HEK293 (cell line): Measurements from ENCODE around the gene COL6A1.

ENCODE experiments used
- GLI2 ChIP-seq: fragments of 450-650 bp; formaldehyde crosslinking; IDR thresholded peaks from 2 replicates; pipeline ENCODE4; 2017; ENCODE audit warnings: missing biosample characterization, missing genetic modification characterization, low read depth, borderline replicate concordance
- IKZF3 ChIP-seq: fragments of 450-650 bp; IDR thresholded peaks from 2 replicates; pipeline ENCODE4 v1.5.0; 2018; ENCODE audit warnings: missing biosample characterization, mild to moderate bottlenecking, missing genetic modification characterization, moderate library complexity
- KLF1 ChIP-seq: fragments of 450-650 bp; formaldehyde crosslinking; IDR thresholded peaks from 2 replicates; pipeline ENCODE4 v1.5.1; 2016; ENCODE audit warnings: missing biosample characterization, missing genetic modification characterization
- KLF7 ChIP-seq: fragments of 450-650 bp; formaldehyde crosslinking; IDR thresholded peaks from 2 replicates; pipeline ENCODE4 v1.5.1; 2016; ENCODE audit warnings: missing biosample characterization, missing genetic modification characterization, borderline replicate concordance
- PATZ1 ChIP-seq: fragments of 450-650 bp; formaldehyde crosslinking; IDR thresholded peaks from 2 replicates; pipeline ENCODE4 v1.5.1; 2016; ENCODE audit warnings: missing biosample characterization, missing genetic modification characterization
- REST ChIP-seq: fragments of 450-650 bp; formaldehyde crosslinking; IDR thresholded peaks from 2 replicates; pipeline ENCODE4 v1.5.1; 2016; ENCODE audit warnings: missing biosample characterization, missing genetic modification characterization
- ZBTB11 ChIP-seq: fragments of 450-650 bp; formaldehyde crosslinking; conservative IDR thresholded peaks from 2 replicates; pipeline ENCODE4 v1.5.1; 2016; ENCODE audit warnings: low read depth, missing biosample characterization, missing genetic modification characterization
- ZFHX2 ChIP-seq: fragments of 450-650 bp; formaldehyde crosslinking; conservative IDR thresholded peaks from 2 replicates; pipeline ENCODE4 v1.5.1; 2016; ENCODE audit warnings: missing biosample characterization, missing genetic modification characterization
- ZIC2 ChIP-seq: fragments of 450-650 bp; formaldehyde crosslinking; IDR thresholded peaks from 2 replicates; pipeline ENCODE4 v1.5.1; 2016; ENCODE audit warnings: missing biosample characterization, missing genetic modification characterization
- ZNF114 ChIP-seq: fragments of 450-650 bp; formaldehyde crosslinking; IDR thresholded peaks from 2 replicates; pipeline ENCODE4 v1.5.0; 2017; ENCODE audit warnings: missing biosample characterization, missing genetic modification characterization
- ZNF146 ChIP-seq: fragments of 450-650 bp; formaldehyde crosslinking; IDR thresholded peaks from 2 replicates; pipeline ENCODE4 v1.5.1; 2016; ENCODE audit warnings: missing biosample characterization, missing genetic modification characterization
- ZNF26 ChIP-seq: fragments of 450-650 bp; formaldehyde crosslinking; IDR thresholded peaks from 2 replicates; pipeline ENCODE4 v1.5.1; 2016; ENCODE audit warnings: missing biosample characterization, missing genetic modification characterization
- ZNF518A ChIP-seq: fragments of 450-650 bp; formaldehyde crosslinking; conservative IDR thresholded peaks from 2 replicates; pipeline ENCODE4 v1.5.1; 2016; ENCODE audit warnings: low read depth, missing biosample characterization, missing genetic modification characterization
- ZNF596 ChIP-seq: fragments of 450-650 bp; IDR thresholded peaks from 2 replicates; pipeline ENCODE4 v1.5.0; 2018; ENCODE audit warnings: missing biosample characterization, mild to moderate bottlenecking, missing genetic modification characterization, moderate library complexity
- ZNF600 ChIP-seq: fragments of 450-650 bp; formaldehyde crosslinking; IDR thresholded peaks from 2 replicates; pipeline ENCODE4 v1.5.1; 2016; ENCODE audit warnings: missing biosample characterization, missing genetic modification characterization
- ZNF692 ChIP-seq: fragments of 450-650 bp; formaldehyde crosslinking; IDR thresholded peaks from 2 replicates; pipeline ENCODE4 v1.5.1; 2016; ENCODE audit warnings: missing biosample characterization, missing genetic modification characterization
- ZNF704 ChIP-seq: fragments of 450-650 bp; formaldehyde crosslinking; IDR thresholded peaks from 2 replicates; pipeline ENCODE4 v1.5.1; 2016; ENCODE audit warnings: missing biosample characterization, missing genetic modification characterization

Gene COL6A1

GRCh38 chr21:45981151-45982091 lies at the start of gene COL6A1 (continued):
- TF ChIP-seq ZNF114 (no peak), ZFHX2 (tag by site-specific recombination) (peak; percentile 61), ZNF518A (tag by site-specific recombination) (no peak), ZNF596 (no peak), ZNF600 (tag by site-specific recombination) (peak; percentile 100), KLF1 (tag by site-specific recombination) (no peak; the same call in none of the 2 replicates), ZNF26 (tag by site-specific recombination) (no peak), ZBTB11 (tag by site-specific recombination) (no peak), IKZF3 (peak; percentile 96), GLI2 (tag by site-specific recombination) (no peak), KLF7 (peak; percentile 55; the same call in 1 of the 2 replicates), ZNF704 (tag by site-specific recombination) (no peak), PATZ1 (peak; percentile 7; the same call in 1 of the 2 replicates), ZNF692 (tag by site-specific recombination) (peak; percentile 51), ZNF146 (tag by site-specific recombination) (no peak), ZIC2 (tag by site-specific recombination) (peak; percentile 83), REST (peak; percentile 68)
